Lower lobe of right lung (tissue), 2 donors: ENCODE data around the gene VPS37B. TPM values are rescaled to one million over a fixed set of nuclear protein-coding genes. Genes with fewer than 3 reads are reported as not detected.

Experiments used
- ATAC-seq, 2 donors: fragments of 200-7000 bp; cut with Tn5 transposase; one replicate each; pipeline ENCODE4 v1.9.1; 2020 to 2022; ENCODE audit warnings: mild to moderate bottlenecking in 2 of 2, moderate library complexity in 2 of 2
- DNase-seq: peaks from one replicate; pipeline ENCODE4 v3.0.0-alpha.2; 2020
- H3K27ac ChIP-seq: fragments of 200-600 bp; one replicate; pipeline ENCODE4 v1.8.0; 2022
- H3K27me3 ChIP-seq: fragments of 200-600 bp; one replicate; pipeline ENCODE4 v1.8.0; 2022; ENCODE audit warnings: low read depth
- H3K36me3 ChIP-seq: fragments of 200-600 bp; one replicate; pipeline ENCODE4 v1.8.0; 2022; ENCODE audit warnings: mild to moderate bottlenecking
- H3K4me1 ChIP-seq: fragments of 200-600 bp; one replicate; pipeline ENCODE4 v1.8.0; 2022
- H3K4me3 ChIP-seq: fragments of 200-600 bp; one replicate; pipeline ENCODE4 v1.8.0; 2022; ENCODE audit warnings: mild to moderate bottlenecking
- H3K9me3 ChIP-seq: fragments of 200-600 bp; one replicate; pipeline ENCODE4 v1.8.0; 2022
- intact Hi-C: fragments of 100-400 bp; cut with DNase I; formaldehyde crosslinking; loops from one replicate; pipeline ENCODE4 v1.11.0; 2022
- total RNA-seq: library from RNA; stranded (reverse); fragmentation: NEBNext Ultra II Directional; extraction: Animal tissue kit (Norgen Biotek cat#: 25700); gene quantifications from one replicate; pipeline ENCODE4 v1.2.1, GENCODE V29; 2021
- TF ChIP-seq, protein P1 (sequence below): fragments of 200-600 bp; IDR thresholded peaks from one replicate; pipeline ENCODE4 v1.8.0; 2022; ENCODE audit warnings: antibody characterized with exemption, mild to moderate bottlenecking
- donor health status: DM: no; HTN: yes; CAD: no; lungs with severe emphysema.

VPS37B gene
- total RNA-seq, 1 donor from 2014 or later = 34.5 TPM

DNA sequence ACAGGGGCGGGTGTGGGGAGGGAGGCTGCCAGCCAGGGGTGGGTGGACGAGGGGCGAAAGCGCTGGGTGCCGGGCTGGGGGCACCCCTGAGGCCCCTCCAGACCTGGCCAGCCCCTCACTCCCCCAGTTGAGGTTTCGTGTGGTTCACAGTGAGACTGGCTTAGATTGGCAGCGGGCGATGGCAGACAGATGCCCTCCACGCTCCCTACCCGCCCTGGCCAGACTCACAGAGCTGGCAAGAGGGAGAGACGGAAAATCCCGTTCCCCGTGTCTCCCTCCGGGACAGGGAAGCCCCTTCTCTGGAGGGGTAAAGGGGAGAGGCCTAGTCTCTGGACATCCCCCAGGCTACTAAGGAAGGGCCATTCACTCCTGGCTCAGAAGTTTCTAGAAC lies 33.2 kb upstream of the VPS37B start:
- H3K4me3 ChIP-seq = no peak overlapping the region
- H3K27me3 ChIP-seq = no peaks in the 10 kb centered on the region
- no peaks in the 10 kb centered on the region for H3K9me3 ChIP-seq
- no peaks in the 10 kb centered on the region for H3K36me3 ChIP-seq
- TF ChIP-seq, protein P1, sequence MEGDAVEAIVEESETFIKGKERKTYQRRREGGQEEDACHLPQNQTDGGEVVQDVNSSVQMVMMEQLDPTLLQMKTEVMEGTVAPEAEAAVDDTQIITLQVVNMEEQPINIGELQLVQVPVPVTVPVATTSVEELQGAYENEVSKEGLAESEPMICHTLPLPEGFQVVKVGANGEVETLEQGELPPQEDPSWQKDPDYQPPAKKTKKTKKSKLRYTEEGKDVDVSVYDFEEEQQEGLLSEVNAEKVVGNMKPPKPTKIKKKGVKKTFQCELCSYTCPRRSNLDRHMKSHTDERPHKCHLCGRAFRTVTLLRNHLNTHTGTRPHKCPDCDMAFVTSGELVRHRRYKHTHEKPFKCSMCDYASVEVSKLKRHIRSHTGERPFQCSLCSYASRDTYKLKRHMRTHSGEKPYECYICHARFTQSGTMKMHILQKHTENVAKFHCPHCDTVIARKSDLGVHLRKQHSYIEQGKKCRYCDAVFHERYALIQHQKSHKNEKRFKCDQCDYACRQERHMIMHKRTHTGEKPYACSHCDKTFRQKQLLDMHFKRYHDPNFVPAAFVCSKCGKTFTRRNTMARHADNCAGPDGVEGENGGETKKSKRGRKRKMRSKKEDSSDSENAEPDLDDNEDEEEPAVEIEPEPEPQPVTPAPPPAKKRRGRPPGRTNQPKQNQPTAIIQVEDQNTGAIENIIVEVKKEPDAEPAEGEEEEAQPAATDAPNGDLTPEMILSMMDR = no peak
- no peak for DNase-seq
- no peaks in the 10 kb centered on the region for H3K4me1 ChIP-seq
- H3K27ac ChIP-seq = no peak overlapping the region
- intact Hi-C loops = no loop called here
- peak in 1 of 2 donors; percentile 21 for ATAC-seq

DNA sequence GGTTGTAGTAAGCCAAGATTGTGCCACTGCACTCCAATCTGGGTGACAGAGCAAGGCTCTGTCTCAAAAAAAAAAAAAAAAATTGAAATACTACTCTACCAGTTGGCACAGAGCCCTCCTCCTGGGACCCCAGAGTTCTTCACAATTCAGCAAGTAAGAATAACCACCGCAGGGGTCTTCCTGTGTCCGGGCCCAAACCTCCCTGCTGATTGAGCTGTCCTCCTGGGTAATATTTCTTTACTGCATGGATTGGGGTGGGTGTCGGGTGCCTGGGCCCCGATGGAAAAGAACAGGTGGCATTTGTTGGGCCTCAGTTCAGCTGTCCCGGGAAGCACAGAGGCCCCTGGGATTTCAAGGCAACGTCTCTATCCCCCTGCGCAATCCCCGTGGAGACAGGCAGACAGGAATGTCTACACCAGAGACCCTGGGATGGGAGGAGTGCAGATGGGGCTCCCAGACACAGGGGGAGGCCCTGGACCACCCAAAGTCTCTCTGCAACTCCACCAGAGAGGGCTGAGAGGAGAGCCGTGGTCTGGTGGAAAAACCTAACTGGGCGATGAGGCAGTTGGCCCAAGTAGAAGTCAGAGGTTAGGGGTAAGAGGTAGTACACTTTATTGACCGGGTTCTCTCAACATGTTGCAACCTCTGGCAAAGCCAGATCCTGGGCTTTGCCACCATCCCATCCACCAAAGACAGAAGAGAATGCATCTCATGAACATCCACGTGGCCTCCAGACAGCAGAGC lies 32.7 kb upstream of the VPS37B start:
- TF ChIP-seq, protein P1 = no peak
- Histone ChIP-seq H3K27ac (no peak overlapping the region), H3K27me3 (no peaks in the 10 kb centered on the region), H3K9me3 (no peaks in the 10 kb centered on the region), H3K36me3 (no peaks in the 10 kb centered on the region), H3K4me1 (no peaks in the 10 kb centered on the region), H3K4me3 (no peak overlapping the region)
- DNase-seq (no peak), ATAC-seq (no peak)
- intact Hi-C loops = no loop called here

DNA sequence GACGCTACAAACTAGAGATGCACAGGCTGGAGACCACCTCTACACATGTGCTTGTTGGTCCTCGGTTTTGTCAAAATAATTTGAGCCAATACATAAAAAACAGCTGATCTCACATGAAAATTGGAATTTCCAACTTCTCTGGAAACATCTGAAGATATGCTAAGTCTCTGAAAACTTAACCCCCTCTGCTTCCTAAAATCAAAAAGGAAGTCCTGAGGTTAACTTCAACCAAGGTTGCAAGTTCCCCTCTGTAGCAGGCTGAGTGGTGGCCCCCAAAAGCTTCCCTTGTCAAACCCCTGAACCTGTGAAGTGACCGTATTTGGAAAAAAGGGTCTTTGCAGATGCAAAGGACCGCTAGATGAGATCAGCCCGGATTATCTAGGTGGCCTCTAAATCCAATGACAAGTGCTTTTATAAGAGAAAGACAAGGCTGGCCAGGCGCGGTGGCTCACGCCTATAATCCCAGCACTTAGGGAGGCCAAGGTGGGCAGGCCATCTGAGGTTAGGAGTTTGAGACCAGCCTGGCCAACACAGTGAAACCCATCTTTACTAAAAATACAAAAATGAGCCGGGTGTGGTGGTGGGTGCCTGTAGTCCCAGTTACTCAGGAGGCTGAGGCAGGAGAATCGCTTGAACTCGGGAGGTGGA lies 32.0 kb upstream of the VPS37B start:
- TF ChIP-seq, protein P1 = no peak
- intact Hi-C loops = no loop called here
- Histone ChIP-seq H3K4me1 (no peaks in the 10 kb centered on the region), H3K4me3 (no peak overlapping the region), H3K36me3 (no peaks in the 10 kb centered on the region), H3K9me3 (no peaks in the 10 kb centered on the region), H3K27me3 (no peaks in the 10 kb centered on the region), H3K27ac (no peak overlapping the region)
- ATAC-seq (no peak), DNase-seq (no peak)

DNA sequence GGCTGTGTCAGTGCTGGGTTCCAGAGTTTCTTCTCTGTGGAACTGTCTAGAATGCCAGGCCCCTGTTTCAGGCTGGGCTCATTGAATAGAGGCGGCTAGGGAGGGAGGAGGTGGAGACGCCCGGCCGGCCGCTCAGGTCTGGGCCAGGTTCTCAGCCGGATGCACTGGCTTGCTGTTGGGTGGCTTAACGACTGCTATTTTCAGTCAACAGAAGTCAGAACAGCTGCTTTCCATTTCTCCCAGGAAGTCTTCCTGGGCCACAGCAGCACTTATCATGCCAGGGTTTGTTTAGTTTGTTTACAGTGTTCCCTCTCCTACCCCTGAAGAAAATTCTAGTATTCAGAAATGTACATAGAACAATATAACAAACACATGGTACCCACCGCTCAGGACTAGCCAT lies 26.0 kb upstream of the VPS37B start:
- no peak overlapping the region for H3K27ac ChIP-seq
- intact Hi-C loops = no loop called here
- H3K4me1 ChIP-seq = peaks cover 29% of the 10 kb centered on the region
- no peaks in the 10 kb centered on the region for H3K9me3 ChIP-seq
- ATAC-seq (peak in 1 of 2 donors; percentile 32), DNase-seq (no peak)
- H3K4me3 ChIP-seq = no peak overlapping the region
- TF ChIP-seq, protein P1 = no peak
- no peaks in the 10 kb centered on the region for H3K27me3 ChIP-seq
- H3K36me3 ChIP-seq = no peaks in the 10 kb centered on the region

DNA sequence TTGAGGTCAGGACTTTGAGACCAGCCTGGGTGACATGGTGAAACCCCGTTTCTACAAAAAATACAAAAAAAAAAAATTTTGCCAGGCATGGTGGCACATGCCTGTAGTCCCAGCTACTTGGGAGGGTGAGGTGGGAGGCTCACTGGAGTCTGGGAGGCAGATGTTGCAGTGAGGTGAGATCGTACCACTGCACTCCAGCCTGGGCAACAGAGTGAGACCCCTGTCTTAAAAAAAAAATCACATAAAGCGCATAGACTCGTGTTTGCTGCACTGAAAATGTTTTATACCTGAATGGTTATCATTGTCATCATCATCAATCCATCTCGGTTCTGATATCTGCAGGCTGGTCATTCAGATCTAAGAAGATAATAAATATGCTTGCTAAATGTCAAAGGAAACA lies 24.8 kb upstream of the VPS37B start:
- TF ChIP-seq, protein P1 = no peak
- intact Hi-C loops = no loop called here
- DNase-seq (no peak), ATAC-seq (no peak)
- Histone ChIP-seq H3K27ac (no peak overlapping the region), H3K27me3 (no peaks in the 10 kb centered on the region), H3K4me3 (no peak overlapping the region), H3K9me3 (no peaks in the 10 kb centered on the region), H3K4me1 (peaks cover 29% of the 10 kb centered on the region), H3K36me3 (no peaks in the 10 kb centered on the region)
